ENCODE measurements around the gene ANGPTL1.

Gene ANGPTL1

DNA sequence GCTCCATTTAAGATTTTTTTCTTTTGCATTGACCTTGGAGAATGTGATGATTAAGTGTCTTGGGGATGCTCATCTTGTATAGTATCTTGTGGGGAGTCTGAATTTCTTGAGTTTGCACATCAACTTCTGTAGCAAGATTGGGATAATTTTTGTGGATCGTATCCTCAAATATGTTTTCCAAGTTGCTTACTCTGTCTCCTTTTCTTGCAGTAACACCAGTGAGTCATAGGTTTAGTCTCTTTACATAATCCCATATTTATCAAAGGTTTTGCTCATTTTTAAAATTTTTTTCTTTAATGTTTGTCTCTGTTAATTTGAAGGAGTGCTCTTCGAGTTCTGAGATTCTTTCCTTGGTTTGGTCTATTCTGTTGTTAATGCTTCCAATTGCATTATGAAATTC, 41.7 kb upstream of the ANGPTL1 start:
- ChIA-PET POLR2A (no interaction called here), CTCF (no interaction called here)
- TF ChIP-seq ZNF350 (tag by site-specific recombination; IDR thresholded peaks at IDR 0.05): no peak
- no peak for TF ChIP-seq ZNF629 (tag by site-specific recombination; IDR thresholded peaks at IDR 0.05)
- TF ChIP-seq ZNF76 (tag by site-specific recombination; IDR thresholded peaks at IDR 0.05; ENCODE audit: borderline replicate concordance, low read depth): no peak
- no peak for TF ChIP-seq ZNF266 (tag by site-specific recombination; IDR thresholded peaks at IDR 0.05; ENCODE audit: low read depth)
- TF ChIP-seq, protein P1, sequence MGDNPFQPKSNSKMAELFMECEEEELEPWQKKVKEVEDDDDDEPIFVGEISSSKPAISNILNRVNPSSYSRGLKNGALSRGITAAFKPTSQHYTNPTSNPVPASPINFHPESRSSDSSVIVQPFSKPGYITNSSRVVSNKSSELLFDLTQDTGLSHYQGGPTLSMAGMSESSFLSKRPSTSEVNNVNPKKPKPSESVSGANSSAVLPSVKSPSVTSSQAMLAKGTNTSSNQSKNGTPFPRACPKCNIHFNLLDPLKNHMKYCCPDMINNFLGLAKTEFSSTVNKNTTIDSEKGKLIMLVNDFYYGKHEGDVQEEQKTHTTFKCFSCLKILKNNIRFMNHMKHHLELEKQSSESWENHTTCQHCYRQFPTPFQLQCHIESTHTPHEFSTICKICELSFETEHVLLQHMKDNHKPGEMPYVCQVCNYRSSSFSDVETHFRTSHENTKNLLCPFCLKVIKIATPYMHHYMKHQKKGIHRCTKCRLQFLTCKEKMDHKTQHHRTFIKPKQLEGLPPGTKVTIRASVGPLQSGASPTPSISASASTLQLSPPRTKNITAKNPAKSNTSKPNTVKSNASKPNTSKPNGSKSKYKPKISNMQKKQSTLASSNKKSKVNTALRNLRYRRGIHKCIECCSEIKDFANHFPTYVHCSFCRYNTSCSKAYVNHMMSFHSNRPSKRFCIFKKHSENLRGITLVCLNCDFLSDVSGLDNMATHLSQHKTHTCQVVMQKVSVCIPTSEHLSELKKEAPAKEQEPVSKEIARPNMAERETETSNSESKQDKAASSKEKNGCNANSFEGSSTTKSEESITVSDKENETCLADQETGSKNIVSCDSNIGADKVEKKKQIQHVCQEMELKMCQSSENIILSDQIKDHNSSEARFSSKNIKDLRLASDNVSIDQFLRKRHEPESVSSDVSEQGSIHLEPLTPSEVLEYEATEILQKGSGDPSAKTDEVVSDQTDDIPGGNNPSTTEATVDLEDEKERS (tag by site-specific recombination; IDR thresholded peaks at IDR 0.05): no peak
- TF ChIP-seq ZNF184 (tag by site-specific recombination; IDR thresholded peaks at IDR 0.05): no peak
- no peak for TF ChIP-seq ZNF792 (tag by site-specific recombination; IDR thresholded peaks at IDR 0.05)
- TF ChIP-seq, protein P2, sequence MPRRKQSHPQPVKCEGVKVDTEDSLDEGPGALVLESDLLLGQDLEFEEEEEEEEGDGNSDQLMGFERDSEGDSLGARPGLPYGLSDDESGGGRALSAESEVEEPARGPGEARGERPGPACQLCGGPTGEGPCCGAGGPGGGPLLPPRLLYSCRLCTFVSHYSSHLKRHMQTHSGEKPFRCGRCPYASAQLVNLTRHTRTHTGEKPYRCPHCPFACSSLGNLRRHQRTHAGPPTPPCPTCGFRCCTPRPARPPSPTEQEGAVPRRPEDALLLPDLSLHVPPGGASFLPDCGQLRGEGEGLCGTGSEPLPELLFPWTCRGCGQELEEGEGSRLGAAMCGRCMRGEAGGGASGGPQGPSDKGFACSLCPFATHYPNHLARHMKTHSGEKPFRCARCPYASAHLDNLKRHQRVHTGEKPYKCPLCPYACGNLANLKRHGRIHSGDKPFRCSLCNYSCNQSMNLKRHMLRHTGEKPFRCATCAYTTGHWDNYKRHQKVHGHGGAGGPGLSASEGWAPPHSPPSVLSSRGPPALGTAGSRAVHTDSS (tag by site-specific recombination; IDR thresholded peaks at IDR 0.05): no peak
- TF ChIP-seq, protein P3, sequence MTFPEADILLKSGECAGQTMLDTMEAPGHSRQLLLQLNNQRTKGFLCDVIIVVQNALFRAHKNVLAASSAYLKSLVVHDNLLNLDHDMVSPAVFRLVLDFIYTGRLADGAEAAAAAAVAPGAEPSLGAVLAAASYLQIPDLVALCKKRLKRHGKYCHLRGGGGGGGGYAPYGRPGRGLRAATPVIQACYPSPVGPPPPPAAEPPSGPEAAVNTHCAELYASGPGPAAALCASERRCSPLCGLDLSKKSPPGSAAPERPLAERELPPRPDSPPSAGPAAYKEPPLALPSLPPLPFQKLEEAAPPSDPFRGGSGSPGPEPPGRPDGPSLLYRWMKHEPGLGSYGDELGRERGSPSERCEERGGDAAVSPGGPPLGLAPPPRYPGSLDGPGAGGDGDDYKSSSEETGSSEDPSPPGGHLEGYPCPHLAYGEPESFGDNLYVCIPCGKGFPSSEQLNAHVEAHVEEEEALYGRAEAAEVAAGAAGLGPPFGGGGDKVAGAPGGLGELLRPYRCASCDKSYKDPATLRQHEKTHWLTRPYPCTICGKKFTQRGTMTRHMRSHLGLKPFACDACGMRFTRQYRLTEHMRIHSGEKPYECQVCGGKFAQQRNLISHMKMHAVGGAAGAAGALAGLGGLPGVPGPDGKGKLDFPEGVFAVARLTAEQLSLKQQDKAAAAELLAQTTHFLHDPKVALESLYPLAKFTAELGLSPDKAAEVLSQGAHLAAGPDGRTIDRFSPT (tag by site-specific recombination; IDR thresholded peaks at IDR 0.05): no peak
- no peak for TF ChIP-seq OSR2 (tag by site-specific recombination; IDR thresholded peaks at IDR 0.05)
- Histone ChIP-seq H3K9me3 (ENCODE audit: control insufficient read depth, insufficient read depth, low read depth, low read length) (no peaks in the 10 kb centered on the region), H3K36me3 (ENCODE audit: control insufficient read depth in 2 of 2, insufficient read depth in 1 of 2, low read length in 2 of 2) (peaks cover 0 to 6% of the 10 kb centered on the region in 2 experiments; a peak in 2 of 3 replicates), H3K4me1 (ENCODE audit: control insufficient read depth, insufficient read depth, low read length) (no peaks in the 10 kb centered on the region), H3K4me3 (ENCODE audit: low read depth, low read length) (no peak overlapping the region), H3K27ac (ENCODE audit: extremely low read depth, low read depth, low read length) (no peak overlapping the region)

DNA sequence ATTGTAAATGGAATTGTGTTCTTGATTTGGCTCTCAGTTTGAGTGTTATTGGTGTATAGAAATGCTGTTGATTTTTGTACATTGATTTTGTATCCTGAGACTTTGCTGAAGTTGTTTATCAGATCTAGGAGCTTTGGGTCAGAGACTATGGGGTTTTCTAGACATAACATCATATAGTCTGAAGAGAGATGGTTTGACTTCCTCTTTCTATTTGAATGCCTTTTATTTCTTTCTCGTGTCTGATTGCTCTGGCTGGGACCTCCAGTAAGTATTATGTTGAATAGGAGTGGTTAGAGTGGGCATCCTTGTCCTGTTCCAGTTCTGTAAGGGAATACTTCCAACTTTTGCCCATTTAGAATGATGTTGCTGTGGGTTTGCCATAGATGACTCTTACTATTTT, 39.1 kb upstream of the ANGPTL1 start:
- no peaks in the 10 kb centered on the region for H3K9me3 ChIP-seq (ENCODE audit: control insufficient read depth, insufficient read depth, low read depth, low read length)
- CTCF ChIA-PET: no interaction called here

More for the DNA sequence above, 39.1 kb upstream of the ANGPTL1 start:
- POLR2A ChIA-PET: no interaction called here
- no peak for TF ChIP-seq ZNF600 (tag by site-specific recombination; IDR thresholded peaks at IDR 0.05)
- no peak for TF ChIP-seq ZNF184 (tag by site-specific recombination; IDR thresholded peaks at IDR 0.05)
- no peak for TF ChIP-seq ZBTB21 (tag by site-specific recombination; IDR thresholded peaks at IDR 0.05)
- TF ChIP-seq ZNF416 (tag by site-specific recombination; IDR thresholded peaks at IDR 0.05): no peak
- TF ChIP-seq ZBTB48 (tag by site-specific recombination; IDR thresholded peaks at IDR 0.05): no peak
- no peak for TF ChIP-seq ZNF426 (tag by site-specific recombination; IDR thresholded peaks at IDR 0.05)
- TF ChIP-seq ZNF670 (tag by site-specific recombination; IDR thresholded peaks at IDR 0.05; ENCODE audit: low read depth): no peak
- TF ChIP-seq ZNF664 (tag by site-specific recombination; IDR thresholded peaks at IDR 0.05): no peak
- TF ChIP-seq ZNF785 (tag by site-specific recombination; IDR thresholded peaks at IDR 0.05): no peak
- no peak for TF ChIP-seq ZNF350 (tag by site-specific recombination; IDR thresholded peaks at IDR 0.05)
- no peak for TF ChIP-seq ZIC2 (tag by site-specific recombination; IDR thresholded peaks at IDR 0.05)
- TF ChIP-seq, protein P4, sequence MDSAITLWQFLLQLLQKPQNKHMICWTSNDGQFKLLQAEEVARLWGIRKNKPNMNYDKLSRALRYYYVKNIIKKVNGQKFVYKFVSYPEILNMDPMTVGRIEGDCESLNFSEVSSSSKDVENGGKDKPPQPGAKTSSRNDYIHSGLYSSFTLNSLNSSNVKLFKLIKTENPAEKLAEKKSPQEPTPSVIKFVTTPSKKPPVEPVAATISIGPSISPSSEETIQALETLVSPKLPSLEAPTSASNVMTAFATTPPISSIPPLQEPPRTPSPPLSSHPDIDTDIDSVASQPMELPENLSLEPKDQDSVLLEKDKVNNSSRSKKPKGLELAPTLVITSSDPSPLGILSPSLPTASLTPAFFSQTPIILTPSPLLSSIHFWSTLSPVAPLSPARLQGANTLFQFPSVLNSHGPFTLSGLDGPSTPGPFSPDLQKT (IDR thresholded peaks at IDR 0.05; ENCODE audit: borderline replicate concordance, low read depth, low read length): no peak
- no peak for TF ChIP-seq ZNF121 (tag by site-specific recombination; IDR thresholded peaks at IDR 0.05)
- TF ChIP-seq ZNF654 (tag by site-specific recombination; IDR thresholded peaks at IDR 0.05; ENCODE audit: low read depth): no peak
- TF ChIP-seq, protein P5, sequence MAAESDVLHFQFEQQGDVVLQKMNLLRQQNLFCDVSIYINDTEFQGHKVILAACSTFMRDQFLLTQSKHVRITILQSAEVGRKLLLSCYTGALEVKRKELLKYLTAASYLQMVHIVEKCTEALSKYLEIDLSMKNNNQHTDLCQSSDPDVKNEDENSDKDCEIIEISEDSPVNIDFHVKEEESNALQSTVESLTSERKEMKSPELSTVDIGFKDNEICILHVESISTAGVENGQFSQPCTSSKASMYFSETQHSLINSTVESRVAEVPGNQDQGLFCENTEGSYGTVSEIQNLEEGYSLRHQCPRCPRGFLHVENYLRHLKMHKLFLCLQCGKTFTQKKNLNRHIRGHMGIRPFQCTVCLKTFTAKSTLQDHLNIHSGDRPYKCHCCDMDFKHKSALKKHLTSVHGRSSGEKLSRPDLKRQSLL (tag by site-specific recombination; IDR thresholded peaks at IDR 0.05): no peak
- no peak for TF ChIP-seq REPIN1 (tag by site-specific recombination; IDR thresholded peaks at IDR 0.05; ENCODE audit: low read depth)
- no peak for TF ChIP-seq ZNF501 (tag by site-specific recombination; IDR thresholded peaks at IDR 0.05)
- TF ChIP-seq ZNF354C (tag by site-specific recombination; IDR thresholded peaks at IDR 0.05; ENCODE audit: borderline replicate concordance, low read depth): no peak
- TF ChIP-seq ZFP37 (tag by site-specific recombination; IDR thresholded peaks at IDR 0.05): no peak
- Histone ChIP-seq H3K4me1 (ENCODE audit: control insufficient read depth, insufficient read depth, low read length) (no peaks in the 10 kb centered on the region), H3K27ac (ENCODE audit: extremely low read depth, low read depth, low read length) (no peak overlapping the region), H3K4me3 (ENCODE audit: low read depth, low read length) (no peak overlapping the region), H3K36me3 (ENCODE audit: control insufficient read depth in 2 of 2, insufficient read depth in 1 of 2, low read length in 2 of 2) (peaks cover 5 to 6% of the 10 kb centered on the region in 2 experiments; a peak in 2 of 3 replicates)

All from HEK293 (cell line).